Sigmoid colon (tissue), 7 donors: ENCODE results near the gene SLC2A11. TPM values are rescaled to one million over a fixed set of nuclear protein-coding genes. Genes with fewer than 3 reads are reported as not detected.

ENCODE experiments used
- DNase-seq: peaks from one replicate; pipeline ENCODE4 v3.0.0-alpha.2; 2019
- H3K27ac ChIP-seq, 4 donors: fragments of 200-600 bp; sonication (generic); one replicate each; pipeline ENCODE4 v1.5.1; 2016 to 2019; ENCODE audit warnings: mild to moderate bottlenecking in 1 of 4
- H3K27me3 ChIP-seq, 3 donors: fragments of 200-600 bp; sonication (generic); one replicate each; pipeline ENCODE4 v1.5.1; 2019; ENCODE audit warnings: mild to moderate bottlenecking in 1 of 3
- H3K36me3 ChIP-seq, 4 donors: fragments of 200-600 bp; sonication (generic); one replicate each; pipeline ENCODE4 v1.5.1; 2016 to 2019
- H3K4me1 ChIP-seq, 4 donors: fragments of 200-600 bp; sonication (generic); one replicate each; pipeline ENCODE4 v1.5.1; 2017 to 2019
- H3K4me3 ChIP-seq, 4 donors: fragments of 200-600 bp; sonication (generic); one replicate each; pipeline ENCODE4 v1.5.1; 2017 to 2019; ENCODE audit warnings: mild to moderate bottlenecking in 2 of 4, moderate library complexity in 1 of 4
- H3K9me3 ChIP-seq, 4 donors: fragments of 200-600 bp in 3 of 4; sonication (generic) in 3 of 4; one replicate each; pipeline versions ENCODE4 v1.5.1 to v1.6.1; 2013 to 2019
- CTCF ChIP-seq, 4 experiments: fragments of 450-650 bp in 3 of 4; fragments of 200-600 bp in 1 of 4; IDR thresholded peaks; one replicate each; pipeline ENCODE4 v1.5.1; 2016 to 2019; ENCODE audit warnings: antibody characterized with exemption in 4 of 4, mild to moderate bottlenecking in 3 of 4, moderate library complexity in 2 of 4
- EP300 ChIP-seq, 4 donors: sonication (generic); formaldehyde crosslinking; IDR thresholded peaks; one replicate each; pipeline ENCODE4 v1.6.1; 2017; ENCODE audit warnings: antibody characterized with exemption in 4 of 4
- POLR2A ChIP-seq, 2 donors: fragments of 450-650 bp; IDR thresholded peaks; one replicate each; pipeline ENCODE4 v1.6.1; 2016; ENCODE audit warnings: antibody characterized with exemption in 2 of 2, mild to moderate bottlenecking in 2 of 2, moderate library complexity in 2 of 2
- POLR2AphosphoS5 ChIP-seq, 4 donors: sonication (generic); formaldehyde crosslinking; IDR thresholded peaks; one replicate each; pipeline ENCODE4 v1.6.1; 2017; ENCODE audit warnings: antibody characterized with exemption in 4 of 4
- WGBS, 2 donors: extraction: QIAGEN DNeasy Blood & Tissue Kit; methylation state at CpG; one replicate each; pipeline ENCODE4 v1.1.7; 2013; 5-methylcytosine and 5-hydroxymethylcytosine counted together
- intact Hi-C: fragments of 100-400 bp; cut with DNase I; formaldehyde crosslinking; loops from one replicate; pipeline ENCODE4 v1.15.1; 2023
- polyA plus RNA-seq, 3 donors: library from polyadenylated mRNA; stranded (reverse); fragments of 200-250 nt; gene quantifications; one replicate each; pipeline ENCODE4 v1.2.3, GENCODE V29; 2013
- small RNA-seq, 3 donors: library from RNA; depleted of rRNA; stranded (forward); fragments of <200 nt; gene quantifications; one replicate each; pipeline ENCODE3, GENCODE V24; 2016
- total RNA-seq, 4 donors: library from RNA; depleted of rRNA; stranded (reverse); fragments of >200 nt; gene quantifications; one replicate each; pipeline ENCODE4 v1.1.0, GENCODE V29; 2016
- donor health status: healthy with polysubstance abuse.
- donor health status: Bipolar disorder and iron deficiency.
- donor health status: healthy.

SLC2A11 gene
- total and polyA plus RNA-seq, 7 donors = 4.8 to 23.5 (median 13.8) TPM

GRCh38 chr22:23922921-23923320 lies 65.2 kb downstream of the SLC2A11 start:
- Histone ChIP-seq H3K9me3 (peaks cover 0 to 10% (median 0%) of the 10 kb centered on the region in 4 donors), H3K36me3 (peaks cover 0 to 28% (median 14%) of the 10 kb centered on the region in 4 donors), H3K4me3 (no peak overlapping the region), H3K4me1 (peaks cover 0 to 5% (median 0%) of the 10 kb centered on the region in 4 donors), H3K27ac (no peak overlapping the region), H3K27me3 (no peaks in the 10 kb centered on the region)
- DNase-seq = no peak
- TF ChIP-seq EP300 (IDR thresholded peaks at IDR 0.05) (no peak), POLR2AphosphoS5 (IDR thresholded peaks at IDR 0.05) (no peak), POLR2A (IDR thresholded peaks at IDR 0.05) (no peak), CTCF (IDR thresholded peaks at IDR 0.05) (no peak)
- WGBS, 2 donors = 46 to 69% methylated on average over 2 of the region's 2 CpGs
- intact Hi-C loops = no loop called here

GRCh38 chr22:23925020-23925606 lies 67.4 kb downstream of the SLC2A11 start:
- 92 to 94% methylated on average over 6 of the region's 6 CpGs for WGBS, 2 donors
- H3K4me1 ChIP-seq = peaks cover 0 to 1% (median 0%) of the 10 kb centered on the region in 4 donors
- no peak overlapping the region for H3K4me3 ChIP-seq
- no peak overlapping the region for H3K27ac ChIP-seq
- no peak for DNase-seq
- peaks cover 0 to 10% (median 0%) of the 10 kb centered on the region in 4 donors for H3K9me3 ChIP-seq
- H3K36me3 ChIP-seq = peaks cover 0 to 29% (median 14%) of the 10 kb centered on the region in 4 donors
- intact Hi-C loops = no loop called here
- no peaks in the 10 kb centered on the region for H3K27me3 ChIP-seq
- no peak for TF ChIP-seq EP300 (IDR thresholded peaks at IDR 0.05)

- DNase-seq = no peak
- TF ChIP-seq CTCF (IDR thresholded peaks at IDR 0.05) (no peak), POLR2AphosphoS5 (IDR thresholded peaks at IDR 0.05) (no peak), EP300 (IDR thresholded peaks at IDR 0.05) (no peak), POLR2A (IDR thresholded peaks at IDR 0.05) (no peak)
- no peaks in the 10 kb centered on the region for H3K4me1 ChIP-seq
- WGBS, 2 donors = 78 to 84% methylated on average over 14 of the region's 14 CpGs
- no peaks in the 10 kb centered on the region for H3K27me3 ChIP-seq
- no peak overlapping the region for H3K4me3 ChIP-seq
- H3K36me3 ChIP-seq = peaks cover 0 to 35% (median 14%) of the 10 kb centered on the region in 4 donors
- peaks cover 0 to 10% (median 0%) of the 10 kb centered on the region in 4 donors for H3K9me3 ChIP-seq
- intact Hi-C loops = no loop called here
- H3K27ac ChIP-seq = no peak overlapping the region
Measured at GRCh38 chr22:23926561-23926960, 68.9 kb downstream of the SLC2A11 start.

Small RNAs within 50 kb of the gene (small RNA-seq; reads per million reads assigned to genes)
- gene RN7SL268P = 0 reads per million in 3 donors

Other genes starting within 250 kb of the SLC2A11 start
- gene DRICH1, start 225.6 kb upstream of the SLC2A11 start, total RNA-seq = under 1 TPM in 1 of 4 donors, not detected in 3; 0.83 TPM
- gene DRICH1, start 225.6 kb upstream of the SLC2A11 start, polyA plus RNA-seq = under 1 TPM in 1 of 3 donors, not detected in 2; 0.50 TPM
- gene RGL4, start 166.9 kb upstream of the SLC2A11 start, total RNA-seq = not detected
- gene RGL4, start 166.9 kb upstream of the SLC2A11 start, polyA plus RNA-seq = 1 to 10 TPM; 1.8 to 3.2 (median 2.8) TPM
- gene ZNF70, start 106.8 kb upstream of the SLC2A11 start, total RNA-seq = 1 to 10 TPM; 2.6 to 5.5 (median 3.0) TPM
- gene ZNF70, start 106.8 kb upstream of the SLC2A11 start, polyA plus RNA-seq = 1 to 10 TPM in 1 of 3 donors, under 1 TPM in 2; 0.23 to 1.8 (median 0.60) TPM
- gene VPREB3, start 103.5 kb upstream of the SLC2A11 start, total RNA-seq = not detected
- gene VPREB3, start 103.5 kb upstream of the SLC2A11 start, polyA plus RNA-seq = 10 to 100 TPM in 1 of 3 donors, 1 to 10 TPM in 1, not detected in 1; 2.4 to 65.9 TPM
- gene C22orf15, start 94.9 kb upstream of the SLC2A11 start, total RNA-seq = under 1 TPM in 1 of 4 donors, not detected in 3; 0.36 TPM
- under 1 TPM in 1 of 3 donors, not detected in 2; 0.45 TPM for gene C22orf15, start 94.9 kb upstream of the SLC2A11 start, polyA plus RNA-seq
- gene CHCHD10, start 89.9 kb upstream of the SLC2A11 start, total RNA-seq = 10 to 100 TPM in 3 of 4 donors, 1 to 10 TPM in 1; 5.7 to 51.5 (median 29.1) TPM
- 100 to 1,000 TPM; 272 to 336 (median 286) TPM for gene CHCHD10, start 89.9 kb upstream of the SLC2A11 start, polyA plus RNA-seq
- 1 to 10 TPM; 4.6 to 9.9 (median 8.6) TPM for gene MMP11, start 85.0 kb upstream of the SLC2A11 start, total RNA-seq
- 1 to 10 TPM in 1 of 3 donors, under 1 TPM in 1, not detected in 1; 0.60 to 4.4 TPM for gene MMP11, start 85.0 kb upstream of the SLC2A11 start, polyA plus RNA-seq
- gene SMARCB1, start 70.9 kb upstream of the SLC2A11 start, total RNA-seq = 10 to 100 TPM; 25.0 to 85.7 (median 45.5) TPM
- 10 to 100 TPM; 39.0 to 70.8 (median 43.9) TPM for gene SMARCB1, start 70.9 kb upstream of the SLC2A11 start, polyA plus RNA-seq
- under 1 TPM in 2 of 4 donors, not detected in 2; 0.28 to 0.36 TPM for gene DERL3, start 18.9 kb upstream of the SLC2A11 start, total RNA-seq
- gene DERL3, start 18.9 kb upstream of the SLC2A11 start, polyA plus RNA-seq = 10 to 100 TPM in 1 of 3 donors, 1 to 10 TPM in 2; 1.8 to 18.3 (median 5.1) TPM
- gene MIF, start 36.5 kb downstream of the SLC2A11 start, total RNA-seq = 100 to 1,000 TPM; 159 to 296 (median 216) TPM
- 100 to 1,000 TPM; 333 to 684 (median 353) TPM for gene MIF, start 36.5 kb downstream of the SLC2A11 start, polyA plus RNA-seq
- gene GSTT2B, start 103.3 kb downstream of the SLC2A11 start, total RNA-seq = 1 to 10 TPM in 3 of 4 donors, under 1 TPM in 1; 0.71 to 9.4 (median 3.6) TPM
- gene GSTT2B, start 103.3 kb downstream of the SLC2A11 start, polyA plus RNA-seq = 1 to 10 TPM in 1 of 3 donors, not detected in 2; 6.7 TPM
- 1 to 10 TPM in 1 of 4 donors, under 1 TPM in 1, not detected in 2; 0.55 to 2.0 TPM for gene DDTL, start 109.0 kb downstream of the SLC2A11 start, total RNA-seq
- 1 to 10 TPM; 1.2 to 7.3 (median 2.8) TPM for gene DDTL, start 109.0 kb downstream of the SLC2A11 start, polyA plus RNA-seq
- gene DDT, start 116.6 kb downstream of the SLC2A11 start, total RNA-seq = 100 to 1,000 TPM in 2 of 4 donors, 10 to 100 TPM in 2; 80.9 to 144 (median 111) TPM
- gene DDT, start 116.6 kb downstream of the SLC2A11 start, polyA plus RNA-seq = 100 to 1,000 TPM; 261 to 640 (median 486) TPM
- gene GSTT2, start 122.3 kb downstream of the SLC2A11 start, total RNA-seq = not detected
- gene GSTT2, start 122.3 kb downstream of the SLC2A11 start, polyA plus RNA-seq = 1 to 10 TPM in 2 of 3 donors, not detected in 1; 1.1 to 1.2 TPM
- gene GSTT4, start 147.6 kb downstream of the SLC2A11 start, total RNA-seq = not detected
- gene GSTT4, start 147.6 kb downstream of the SLC2A11 start, polyA plus RNA-seq = not detected
- gene CABIN1, start 153.4 kb downstream of the SLC2A11 start, total RNA-seq = 10 to 100 TPM; 21.2 to 77.3 (median 35.6) TPM
- 10 to 100 TPM; 13.8 to 43.5 (median 15.7) TPM for gene CABIN1, start 153.4 kb downstream of the SLC2A11 start, polyA plus RNA-seq